ENCODE results near the gene IGLL1. TPM values are rescaled to one million over a fixed set of nuclear protein-coding genes. Genes with fewer than 3 reads are reported as not detected.
"Not testable (repeated sequence)": the region's sequence is repeated elsewhere in the genome, so short reads cannot be mapped to it uniquely, and the experiment has no call there.

Gene IGLL1
- polyA plus RNA-seq, 1 of the 3 experiments (the other 2 are of a cell fraction) = not detected

GRCh38 chr22:23603266-23603665, 23.2 kb upstream of the IGLL1 start:
- H2AFZ ChIP-seq (ENCODE audit: low read depth) = no peak overlapping the region
- H3F3A ChIP-seq (replicated peaks; ENCODE audit: insufficient read depth) = no peaks in the 10 kb centered on the region
- H4K20me1 ChIP-seq (ENCODE audit: insufficient read depth) = no peaks in the 10 kb centered on the region
- ChIA-PET POLR2A (no interaction called here), CTCF (interaction anchor here (1.3 to 1.6 kb wide), 2 partner anchors 246 to 313 kb away, joined by 3 to 6 read pairs; no protein-coding TSS in a partner anchor)
- H3K4me3 ChIP-seq (ENCODE audit: low read depth in 2 of 2, low read length in 1 of 2) = no peak overlapping the region
- no peaks in the 10 kb centered on the region for H3K79me2 ChIP-seq (ENCODE audit: insufficient read depth)
- H3K27ac ChIP-seq (ENCODE audit: low read depth in 2 of 2, low read length in 1 of 2) = no peak overlapping the region
- TF ChIP-seq MAX (IDR thresholded peaks at IDR 0.05; ENCODE audit: low read depth) (no peak), EZH2phosphoT487 (IDR thresholded peaks at IDR 0.05; ENCODE audit: borderline replicate concordance, low read depth) (no peak), MXI1 (IDR thresholded peaks at IDR 0.05; ENCODE audit: low read depth, low read length) (no peak)
- H3K4me1 ChIP-seq (ENCODE audit: control insufficient read depth in 1 of 2, insufficient read depth in 2 of 2, low read depth in 1 of 2, low read length in 1 of 2) = no peaks in the 10 kb centered on the region
- H3K4me2 ChIP-seq = no peak overlapping the region
- H3K9ac ChIP-seq = no peak overlapping the region
- H3K27me3 ChIP-seq (ENCODE audit: insufficient read depth) = no peaks in the 10 kb centered on the region
- no peaks in the 10 kb centered on the region for H3K36me3 ChIP-seq (replicated peaks in 1 of 2; ENCODE audit: control insufficient read depth in 1 of 2, insufficient read depth in 2 of 2, low read length in 1 of 2)
- H3K9me2 ChIP-seq = no peaks in the 10 kb centered on the region
- 74% methylated on average over 6 of the region's 7 CpGs for WGBS (ENCODE audit: low lambda C conversion rate)
- no peaks in the 10 kb centered on the region for H3K9me3 ChIP-seq
- no peak for DNase-seq

DNA sequence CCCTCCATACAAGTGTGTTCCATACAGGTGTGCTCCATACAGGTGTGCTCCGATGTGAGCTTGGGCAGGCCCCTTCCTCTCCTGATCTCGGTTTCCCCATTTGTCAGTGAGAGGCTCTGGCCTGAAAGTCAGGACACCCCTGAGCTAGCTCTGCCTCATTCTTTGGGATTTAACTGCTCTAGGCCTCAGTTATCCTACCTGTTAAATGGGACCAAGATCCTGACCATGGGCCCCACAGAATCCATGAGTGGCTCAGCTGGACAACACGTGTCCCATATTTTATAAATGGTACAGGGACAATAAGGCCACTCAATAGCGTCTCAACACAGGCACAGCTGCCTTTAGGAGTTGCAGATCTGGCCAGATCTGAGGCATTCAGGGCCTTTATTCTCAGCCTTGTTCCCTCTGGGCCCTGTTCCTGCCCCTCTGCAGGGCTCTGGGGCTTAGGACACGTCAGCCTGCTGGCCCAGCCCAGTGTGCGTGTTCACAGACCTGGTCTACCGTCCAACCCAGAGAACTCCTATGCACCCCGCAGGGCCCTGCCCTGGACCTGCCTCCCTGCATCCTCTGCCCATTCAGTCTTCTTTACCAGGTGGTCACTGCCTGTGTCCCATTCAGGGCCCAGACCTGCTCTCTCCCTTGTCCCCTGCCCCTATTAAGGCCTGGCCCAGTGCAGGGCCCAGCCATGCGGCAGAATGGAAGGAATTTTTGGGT, 18.9 kb upstream of the IGLL1 start:
- H3K4me1 ChIP-seq (ENCODE audit: control insufficient read depth in 1 of 2, insufficient read depth in 2 of 2, low read depth in 1 of 2, low read length in 1 of 2) = no peaks in the 10 kb centered on the region
- no peak overlapping the region for H3K27ac ChIP-seq (ENCODE audit: low read depth in 2 of 2, low read length in 1 of 2)
- ChIA-PET POLR2A (no interaction called here), CTCF (interaction anchor here (1.8 kb wide), 1 partner anchor 251 kb away, joined by 7 read pairs; no protein-coding TSS in a partner anchor)
- no peaks in the 10 kb centered on the region for H3K79me2 ChIP-seq (ENCODE audit: insufficient read depth)
- TF ChIP-seq YY1 (IDR thresholded peaks at IDR 0.05; ENCODE audit: low read depth) = no peak
- no peak for TF ChIP-seq NFIC (IDR thresholded peaks at IDR 0.05; ENCODE audit: borderline replicate concordance)
- no peak for TF ChIP-seq MAX (IDR thresholded peaks at IDR 0.05; ENCODE audit: low read depth)
- TF ChIP-seq SMC3 (IDR thresholded peaks at IDR 0.05; ENCODE audit: low read depth, low read length) = no peak
- TF ChIP-seq USF1 (IDR thresholded peaks at IDR 0.05; ENCODE audit: borderline replicate concordance, low read depth) = no peak
- TF ChIP-seq REST (IDR thresholded peaks at IDR 0.05; ENCODE audit: low read depth, low read length) = no peak
- TF ChIP-seq TAF1 (IDR thresholded peaks at IDR 0.05; ENCODE audit: borderline replicate concordance, low read depth, low read length) = no peak
- no peak for TF ChIP-seq ELF1 (IDR thresholded peaks at IDR 0.05)
- TF ChIP-seq GABPA (IDR thresholded peaks at IDR 0.05; ENCODE audit: low read depth) = no peak
- no peak for TF ChIP-seq RXRA (IDR thresholded peaks at IDR 0.05; ENCODE audit: borderline replicate concordance, low read depth)
- TF ChIP-seq EZH2phosphoT487 (IDR thresholded peaks at IDR 0.05; ENCODE audit: borderline replicate concordance, low read depth) = no peak
- TF ChIP-seq SIN3A (IDR thresholded peaks at IDR 0.05; ENCODE audit: borderline replicate concordance, low read depth, low read length) = no peak
- no peak for TF ChIP-seq FOXJ3 (CRISPR knock-in tag; IDR thresholded peaks at IDR 0.05)
- H3K9me2 ChIP-seq = no peaks in the 10 kb centered on the region
- H4K20me1 ChIP-seq (ENCODE audit: insufficient read depth) = no peaks in the 10 kb centered on the region
- H3K9ac ChIP-seq = no peak overlapping the region
- no peaks in the 10 kb centered on the region for H3K27me3 ChIP-seq (ENCODE audit: insufficient read depth)
- no peak overlapping the region for H3K4me2 ChIP-seq
- H3K9me3 ChIP-seq = no peaks in the 10 kb centered on the region
- no peaks in the 10 kb centered on the region for H3F3A ChIP-seq (replicated peaks; ENCODE audit: insufficient read depth)
- H2AFZ ChIP-seq (ENCODE audit: low read depth) = no peak overlapping the region
- H3K36me3 ChIP-seq (replicated peaks in 1 of 2; ENCODE audit: control insufficient read depth in 1 of 2, insufficient read depth in 2 of 2, low read length in 1 of 2) = no peaks in the 10 kb centered on the region
- DNase-seq = no peak
- H3K4me3 ChIP-seq (ENCODE audit: low read depth in 2 of 2, low read length in 1 of 2) = no peak overlapping the region
- 57% methylated on average over 3 of the region's 9 CpGs for WGBS (ENCODE audit: low lambda C conversion rate)

- H3K27ac ChIP-seq (ENCODE audit: low read depth in 2 of 2, low read length in 1 of 2); H3K27me3 ChIP-seq (ENCODE audit: insufficient read depth); POLR2A ChIA-PET; H3K36me3 ChIP-seq (replicated peaks in 1 of 2; ENCODE audit: control insufficient read depth in 1 of 2, insufficient read depth in 2 of 2, low read length in 1 of 2); H4K20me1 ChIP-seq (ENCODE audit: insufficient read depth); H3K9ac ChIP-seq; H3K4me3 ChIP-seq (ENCODE audit: low read depth in 2 of 2, low read length in 1 of 2); H3K9me2 ChIP-seq; H3F3A ChIP-seq (replicated peaks; ENCODE audit: insufficient read depth); H3K79me2 ChIP-seq (ENCODE audit: insufficient read depth); H3K9me3 ChIP-seq; H3K4me1 ChIP-seq (ENCODE audit: control insufficient read depth in 1 of 2, insufficient read depth in 2 of 2, low read depth in 1 of 2, low read length in 1 of 2); DNase-seq; H2AFZ ChIP-seq (ENCODE audit: low read depth); H3K4me2 ChIP-seq: not testable (repeated sequence)
- WGBS (ENCODE audit: low lambda C conversion rate) = 61% methylated on average over 5 of the region's 7 CpGs
- CTCF ChIA-PET = interaction anchor here (1.8 kb wide), 1 partner anchor 252 kb away, joined by 7 read pairs; no protein-coding TSS in a partner anchor
These were observed 17.6 kb upstream of the IGLL1 start for GRCh38 chr22:23597576-23598268.

All from SK-N-SH (cell line).